OCI-LY1 (cell line): ENCODE measurements around the gene C18orf63.

Source experiments
- H2AFZ ChIP-seq: fragments of 200-600 bp; sonication (generic), shearing (Covaris generic); 2 replicates; pipeline ENCODE4 v1.6.0; 2014; ENCODE audit warnings: antibody characterized with exemption, mild to moderate bottlenecking, low read length
- H3F3A ChIP-seq: fragments of 200-600 bp; sonication (generic), shearing (Covaris generic); 2 replicates; pipeline ENCODE4 v1.6.0; 2014; ENCODE audit warnings: mild to moderate bottlenecking, antibody characterized with exemption, low read length, moderate library complexity; ENCODE audit not compliant: insufficient read depth
- H3K27ac ChIP-seq: fragments of 200-600 bp; sonication (generic); 2 replicates; pipeline ENCODE4 v1.5.1; 2014; ENCODE audit warnings: low read length, mixed run types, mild to moderate bottlenecking, low read depth; ENCODE audit not compliant: poor library complexity, severe bottlenecking
- H3K27me3 ChIP-seq: fragments of 200-600 bp; sonication (generic); 2 replicates; pipeline ENCODE4 v1.6.0; 2014; ENCODE audit warnings: antibody characterized with exemption, mild to moderate bottlenecking, low read length, moderate library complexity; ENCODE audit not compliant: insufficient read depth
- H3K36me3 ChIP-seq: fragments of 200-600 bp; sonication (generic); 2 replicates; pipeline ENCODE4 v1.6.1; 2014; ENCODE audit warnings: mild to moderate bottlenecking, antibody characterized with exemption, low read length, moderate library complexity, mixed read lengths; ENCODE audit not compliant: insufficient read depth
- H3K4me1 ChIP-seq: fragments of 200-600 bp; sonication (generic); 2 replicates; pipeline ENCODE4 v1.5.1; 2014; ENCODE audit warnings: mild to moderate bottlenecking, low read length, moderate library complexity; ENCODE audit not compliant: insufficient read depth, severe bottlenecking
- H3K4me2 ChIP-seq: fragments of 200-600 bp; sonication (generic), shearing (Covaris generic); 2 replicates; pipeline ENCODE4 v1.6.1; 2014; ENCODE audit warnings: low read length
- H3K4me3 ChIP-seq: fragments of 200-600 bp; sonication (generic); 2 replicates; pipeline ENCODE4 v1.5.1; 2014; ENCODE audit warnings: low read length, low read depth, mild to moderate bottlenecking, mixed read lengths; ENCODE audit not compliant: poor library complexity, severe bottlenecking
- H3K79me2 ChIP-seq: fragments of 200-600 bp; shearing (Covaris generic); 2 replicates; pipeline ENCODE4 v1.6.1; 2016; ENCODE audit warnings: mixed run types, low read length, mixed read lengths; ENCODE audit not compliant: insufficient read depth
- H3K9ac ChIP-seq: fragments of 200-600 bp; sonication (generic), shearing (Covaris generic); 2 replicates; pipeline ENCODE4 v1.6.1; 2014; ENCODE audit warnings: mild to moderate bottlenecking, low read length, mixed read lengths
- H3K9me2 ChIP-seq: fragments of 200-600 bp; sonication (generic), shearing (Covaris generic); 2 replicates; pipeline ENCODE4 v1.6.1; 2014; ENCODE audit warnings: low read depth, mild to moderate bottlenecking, low read length, mixed read lengths
- H3K9me3 ChIP-seq: fragments of 200-600 bp; shearing (Covaris generic); 2 replicates; pipeline ENCODE4 v1.6.1; 2014; ENCODE audit warnings: low read length, mixed read lengths
- H4K20me1 ChIP-seq: fragments of 200-600 bp; sonication (generic), shearing (Covaris generic); 2 replicates; pipeline ENCODE4 v1.6.0; 2016; ENCODE audit warnings: mild to moderate bottlenecking, low read length; ENCODE audit not compliant: insufficient read depth
- CTCF ChIP-seq: fragments of 200-600 bp; sonication (generic), shearing (Covaris generic); IDR thresholded peaks from 2 replicates; pipeline ENCODE4 v1.5.1; 2017; ENCODE audit warnings: mild to moderate bottlenecking, antibody characterized with exemption, low read length, moderate library complexity, mixed read lengths
- EZH2 ChIP-seq: fragments of 200-600 bp; sonication (generic), shearing (Covaris generic); IDR thresholded peaks from 2 replicates; pipeline ENCODE4 v1.8.0; 2017; ENCODE audit warnings: borderline replicate concordance, mixed run types, mild to moderate bottlenecking, antibody characterized with exemption, low read length, moderate library complexity, mixed read lengths

Gene C18orf63

GRCh38 chr18:74382481-74383017, 66.9 kb downstream of the C18orf63 start:
- no peak overlapping the region for H3K4me2 ChIP-seq
- H3K79me2 ChIP-seq = no peaks in the 10 kb centered on the region
- no peaks in the 10 kb centered on the region for H4K20me1 ChIP-seq
- no peaks in the 10 kb centered on the region for H3F3A ChIP-seq
- H3K9ac ChIP-seq = no peak overlapping the region
- no peak overlapping the region for H3K4me3 ChIP-seq
- peaks cover 16% of the 10 kb centered on the region; the same call in 1 of the 2 replicates for H3K27me3 ChIP-seq
- H3K9me3 ChIP-seq = 0 out of 2 replicates have a peak, but pooled peaks cover 3% of the 10 kb centered on the region
- H2AFZ ChIP-seq = no peak overlapping the region
- H3K9me2 ChIP-seq = no peaks in the 10 kb centered on the region
- no peak for TF ChIP-seq EZH2
- TF ChIP-seq CTCF = no peak
- no peak overlapping the region for H3K27ac ChIP-seq
- no peaks in the 10 kb centered on the region for H3K4me1 ChIP-seq
- no peaks in the 10 kb centered on the region; the same call in 1 of the 2 replicates for H3K36me3 ChIP-seq

GRCh38 chr18:74387383-74387782, 71.7 kb downstream of the C18orf63 start:
- Histone ChIP-seq H3K4me1 (no peaks in the 10 kb centered on the region), H4K20me1 (no peaks in the 10 kb centered on the region), H3F3A (no peaks in the 10 kb centered on the region), H3K9me2 (no peaks in the 10 kb centered on the region), H3K36me3 (no peaks in the 10 kb centered on the region), H3K27ac (no peak overlapping the region), H2AFZ (no peak overlapping the region), H3K9me3 (no peaks in the 10 kb centered on the region), H3K27me3 (peaks cover under 1% of the 10 kb centered on the region), H3K4me3 (no peak overlapping the region), H3K9ac (no peak overlapping the region), H3K4me2 (no peak overlapping the region), H3K79me2 (no peaks in the 10 kb centered on the region)
- TF ChIP-seq EZH2 = no peak
- TF ChIP-seq CTCF = no peak

- Histone ChIP-seq H3K9me3 (no peaks in the 10 kb centered on the region), H3F3A (no peaks in the 10 kb centered on the region), H3K27ac (no peak overlapping the region), H4K20me1 (no peaks in the 10 kb centered on the region), H2AFZ (no peak overlapping the region), H3K9ac (no peak overlapping the region), H3K4me3 (no peak overlapping the region), H3K79me2 (no peaks in the 10 kb centered on the region), H3K9me2 (no peaks in the 10 kb centered on the region), H3K4me1 (no peaks in the 10 kb centered on the region), H3K4me2 (no peak overlapping the region), H3K36me3 (no peaks in the 10 kb centered on the region), H3K27me3 (no peaks in the 10 kb centered on the region; the same call in 1 of the 2 replicates)
- no peak for TF ChIP-seq EZH2
Observed at GRCh38 chr18:74388227-74388626, 72.6 kb downstream of the C18orf63 start.
